Measurements from ENCODE around the gene PTTG1IP.

DNA sequence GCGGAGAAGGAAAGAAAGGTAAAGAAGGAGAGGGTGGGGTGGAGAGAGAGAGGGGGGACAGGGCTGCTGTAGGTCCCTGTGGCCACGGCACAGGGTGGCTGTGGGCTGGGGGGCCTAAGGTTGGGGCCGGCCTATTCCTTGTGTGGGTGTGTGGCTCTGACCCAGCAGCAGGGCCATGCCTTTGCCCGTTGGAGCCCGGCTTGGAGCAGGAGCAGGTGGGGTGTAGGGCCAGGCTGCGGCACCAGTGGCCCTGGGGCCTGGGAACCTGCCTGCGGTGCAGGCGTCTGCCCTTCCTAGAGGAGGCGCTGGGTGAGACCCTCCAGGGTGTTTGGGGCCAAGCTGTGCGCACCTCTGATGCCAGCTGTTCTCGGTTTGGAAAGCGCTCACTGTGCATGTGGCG lies 36.0 kb downstream of the PTTG1IP start:
- TF ChIP-seq, protein P1, sequence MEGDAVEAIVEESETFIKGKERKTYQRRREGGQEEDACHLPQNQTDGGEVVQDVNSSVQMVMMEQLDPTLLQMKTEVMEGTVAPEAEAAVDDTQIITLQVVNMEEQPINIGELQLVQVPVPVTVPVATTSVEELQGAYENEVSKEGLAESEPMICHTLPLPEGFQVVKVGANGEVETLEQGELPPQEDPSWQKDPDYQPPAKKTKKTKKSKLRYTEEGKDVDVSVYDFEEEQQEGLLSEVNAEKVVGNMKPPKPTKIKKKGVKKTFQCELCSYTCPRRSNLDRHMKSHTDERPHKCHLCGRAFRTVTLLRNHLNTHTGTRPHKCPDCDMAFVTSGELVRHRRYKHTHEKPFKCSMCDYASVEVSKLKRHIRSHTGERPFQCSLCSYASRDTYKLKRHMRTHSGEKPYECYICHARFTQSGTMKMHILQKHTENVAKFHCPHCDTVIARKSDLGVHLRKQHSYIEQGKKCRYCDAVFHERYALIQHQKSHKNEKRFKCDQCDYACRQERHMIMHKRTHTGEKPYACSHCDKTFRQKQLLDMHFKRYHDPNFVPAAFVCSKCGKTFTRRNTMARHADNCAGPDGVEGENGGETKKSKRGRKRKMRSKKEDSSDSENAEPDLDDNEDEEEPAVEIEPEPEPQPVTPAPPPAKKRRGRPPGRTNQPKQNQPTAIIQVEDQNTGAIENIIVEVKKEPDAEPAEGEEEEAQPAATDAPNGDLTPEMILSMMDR (conservative IDR thresholded peaks at IDR 0.05 in 1 of 2, IDR thresholded peaks at IDR 0.05 in 1 of 2; ENCODE audit: low read depth in 1 of 2, low read length in 2 of 2) = no peak
- TF ChIP-seq EZH2 (IDR thresholded peaks at IDR 0.05; ENCODE audit: low read length, missing control alignments) = no peak
